GM23338 (cell line): Measurements from ENCODE around the gene PLD1. TPM values are rescaled to one million over a fixed set of nuclear protein-coding genes. Genes with fewer than 3 reads are reported as not detected.

ENCODE experiments used
- ATAC-seq: fragments of 200-7000 bp; cut with Tn5 transposase; 3 replicates; pipeline ENCODE4 v1.9.1; 2020
- DNase-seq: peaks from one replicate; pipeline ENCODE4 v3.0.0-alpha.2; 2015; ENCODE audit warnings: low spot score
- H2AFZ ChIP-seq: fragments of 200-600 bp; sonication (generic); 2 replicates; pipeline ENCODE4 v1.8.0; 2016; ENCODE audit warnings: antibody characterized with exemption, mild to moderate bottlenecking, moderate library complexity
- H3F3A ChIP-seq: fragments of 200-600 bp; sonication (generic); replicated peaks from 2 replicates; pipeline ENCODE4 v1.8.0; 2017; ENCODE audit warnings: antibody characterized with exemption, mixed run types, low read depth
- H3K27ac ChIP-seq: fragments of 200-600 bp; sonication (generic); 2 replicates; pipeline ENCODE4 v1.6.1; 2016; ENCODE audit warnings: low read depth
- H3K27me3 ChIP-seq: fragments of 200-600 bp; sonication (generic); 2 replicates; pipeline ENCODE4 v1.8.0; 2016; ENCODE audit warnings: mild to moderate bottlenecking, mixed run types, moderate library complexity; ENCODE audit not compliant: insufficient read depth
- H3K36me3 ChIP-seq: fragments of 200-600 bp; sonication (generic); 2 replicates; pipeline ENCODE4 v1.8.0; 2016; ENCODE audit warnings: mild to moderate bottlenecking; ENCODE audit not compliant: insufficient read depth
- H3K4me1 ChIP-seq: fragments of 200-600 bp; sonication (generic); 2 replicates; pipeline ENCODE4 v1.8.0; 2016; ENCODE audit warnings: mild to moderate bottlenecking, moderate library complexity; ENCODE audit not compliant: insufficient read depth
- H3K4me2 ChIP-seq: fragments of 200-600 bp; sonication (generic); 2 replicates; pipeline ENCODE4 v1.7.1; 2017; ENCODE audit warnings: mixed run types
- H3K4me3 ChIP-seq: fragments of 200-600 bp; sonication (generic); 2 replicates; pipeline ENCODE4 v1.6.1; 2016; ENCODE audit warnings: mixed run types
- H3K79me2 ChIP-seq: fragments of 200-600 bp; sonication (generic); replicated peaks from 2 replicates; pipeline ENCODE4 v1.8.0; 2017; ENCODE audit warnings: mild to moderate bottlenecking; ENCODE audit not compliant: insufficient read depth
- H3K9me2 ChIP-seq: fragments of 200-600 bp; sonication (generic); 2 replicates; pipeline ENCODE4 v1.8.0; 2017; ENCODE audit not compliant: insufficient read depth
- H4K20me1 ChIP-seq: fragments of 200-600 bp; sonication (generic); replicated peaks from 2 replicates; pipeline ENCODE4 v1.8.0; 2017; ENCODE audit warnings: mild to moderate bottlenecking; ENCODE audit not compliant: insufficient read depth
- H3K27ac Mint-ChIP-seq: 2 replicates; pipeline ENCODE4 v1.8.0; 2020; ENCODE audit warnings: inconsistent platforms, mild to moderate bottlenecking, moderate library complexity, mixed read lengths
- H3K27me3 Mint-ChIP-seq: 3 replicates; pipeline ENCODE4 v1.8.0; 2022; ENCODE audit warnings: low read depth, mild to moderate bottlenecking, moderate library complexity, mixed read lengths, inconsistent platforms; ENCODE audit not compliant: insufficient read depth, poor library complexity
- H3K36me3 Mint-ChIP-seq: 3 replicates; pipeline ENCODE4 v1.8.0; 2021; ENCODE audit warnings: low read depth, mild to moderate bottlenecking, inconsistent platforms, moderate library complexity, mixed read lengths
- H3K4me1 Mint-ChIP-seq: 3 replicates; pipeline ENCODE4 v1.8.0; 2020; ENCODE audit warnings: mild to moderate bottlenecking, inconsistent platforms, mixed read lengths
- H3K4me3 Mint-ChIP-seq: 3 replicates; pipeline ENCODE4 v1.8.0; 2021; ENCODE audit warnings: moderate library complexity, mild to moderate bottlenecking, inconsistent platforms, mixed read lengths
- H3K9me3 Mint-ChIP-seq: 3 replicates; pipeline ENCODE4 v1.8.0; 2020; ENCODE audit warnings: moderate library complexity, mild to moderate bottlenecking, inconsistent platforms, mixed read lengths
- CREB1 ChIP-seq: fragments of 250-450 bp; sonication (Bioruptor Pico); IDR thresholded peaks from 2 replicates; pipeline ENCODE4 v1.5.0; 2020; ENCODE audit warnings: low read depth, mild to moderate bottlenecking, moderate library complexity
- ETS1 ChIP-seq: IDR thresholded peaks from 2 replicates; pipeline ENCODE4 v1.6.1; 2016; ENCODE audit warnings: antibody characterized with exemption
- EZH2 ChIP-seq: fragments of 200-600 bp; sonication (generic); IDR thresholded peaks from one replicate; pipeline ENCODE4 v1.8.0; 2017; ENCODE audit warnings: antibody characterized with exemption, mild to moderate bottlenecking, low read depth; ENCODE audit not compliant: unreplicated experiment
- EZH2phosphoT487 ChIP-seq: fragments of 200-600 bp; sonication (generic); IDR thresholded peaks from one replicate; pipeline ENCODE4 v1.8.1; 2018; ENCODE audit warnings: antibody characterized with exemption; ENCODE audit not compliant: unreplicated experiment
- JUNB ChIP-seq: IDR thresholded peaks from one replicate; pipeline ENCODE4 v1.6.1; 2016; ENCODE audit warnings: antibody characterized with exemption; ENCODE audit not compliant: unreplicated experiment
- NANOG ChIP-seq: IDR thresholded peaks from 2 replicates; pipeline ENCODE4 v1.6.1; 2016; ENCODE audit warnings: antibody characterized with exemption, borderline replicate concordance
- POLR2AphosphoS5 ChIP-seq: IDR thresholded peaks from 2 replicates; pipeline ENCODE4 v1.6.1; 2016; ENCODE audit warnings: antibody characterized with exemption, low read depth
- STAT1 ChIP-seq: IDR thresholded peaks from one replicate; pipeline ENCODE4 v1.6.1; 2016; ENCODE audit warnings: antibody characterized with exemption; ENCODE audit not compliant: unreplicated experiment
- ZNF114 ChIP-seq: fragments of 250-450 bp; sonication (Bioruptor Pico); IDR thresholded peaks from 2 replicates; pipeline ENCODE4 v1.5.0; 2020; ENCODE audit warnings: mild to moderate bottlenecking, moderate library complexity
- ZNF331 ChIP-seq: fragments of 250-450 bp; sonication (Bioruptor Pico); IDR thresholded peaks from 2 replicates; pipeline ENCODE4 v1.5.0; 2020; ENCODE audit warnings: low read depth, mild to moderate bottlenecking, moderate library complexity
- polyA plus RNA-seq: library from polyadenylated mRNA; unstranded; fragments of >200 nt; fragmentation: Nextera tagmentation; extraction: Ambion mirVana; gene quantifications from 2 replicates; pipeline ENCODE4 v1.2.1, GENCODE V29; 2016
- total RNA-seq: library from RNA; depleted of rRNA; stranded (reverse); fragments of >200 nt; shearing (Covaris generic); gene quantifications from 2 replicates; pipeline ENCODE4 v1.2.3, GENCODE V29; 2014
- TF ChIP-seq, protein P1 (sequence below): IDR thresholded peaks from one replicate; pipeline ENCODE4 v1.6.1; 2018; ENCODE audit warnings: antibody characterized with exemption; ENCODE audit not compliant: unreplicated experiment
- TF ChIP-seq, protein P2 (sequence below), 2 experiments: fragments of 200-600 bp in 1 of 2; sonication (generic) in 1 of 2; conservative IDR thresholded peaks; 2 replicates each; pipeline versions ENCODE4 v1.5.1 to v1.6.1; 2016 to 2017; ENCODE audit warnings: antibody characterized with exemption in 2 of 2, low read depth in 2 of 2, mild to moderate bottlenecking in 2 of 2, moderate library complexity in 1 of 2

Gene PLD1
- total and polyA plus RNA-seq, 2 experiments from 2014 or later: 1.4 to 2.2 TPM

DNA sequence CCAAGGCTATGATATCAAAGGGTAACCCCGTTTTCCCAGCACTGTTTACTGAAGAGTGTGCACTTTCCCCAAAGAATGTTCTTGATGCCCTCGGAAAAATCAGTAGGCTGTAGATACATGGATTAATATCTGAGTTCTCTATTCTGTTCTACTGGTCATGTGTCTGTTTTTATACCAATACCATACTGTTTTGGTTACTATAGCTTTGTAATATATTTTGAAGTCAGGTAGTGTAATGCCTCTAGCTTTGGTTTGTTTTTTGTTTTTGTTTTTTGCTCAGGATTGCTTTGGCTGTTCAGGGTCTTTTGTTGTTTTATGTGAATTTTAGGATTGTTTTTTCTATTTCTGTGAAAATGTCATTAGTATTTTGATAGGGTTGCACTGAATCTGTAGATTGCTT, 95.1 kb downstream of the PLD1 start (continued):
- TF ChIP-seq, protein P1, sequence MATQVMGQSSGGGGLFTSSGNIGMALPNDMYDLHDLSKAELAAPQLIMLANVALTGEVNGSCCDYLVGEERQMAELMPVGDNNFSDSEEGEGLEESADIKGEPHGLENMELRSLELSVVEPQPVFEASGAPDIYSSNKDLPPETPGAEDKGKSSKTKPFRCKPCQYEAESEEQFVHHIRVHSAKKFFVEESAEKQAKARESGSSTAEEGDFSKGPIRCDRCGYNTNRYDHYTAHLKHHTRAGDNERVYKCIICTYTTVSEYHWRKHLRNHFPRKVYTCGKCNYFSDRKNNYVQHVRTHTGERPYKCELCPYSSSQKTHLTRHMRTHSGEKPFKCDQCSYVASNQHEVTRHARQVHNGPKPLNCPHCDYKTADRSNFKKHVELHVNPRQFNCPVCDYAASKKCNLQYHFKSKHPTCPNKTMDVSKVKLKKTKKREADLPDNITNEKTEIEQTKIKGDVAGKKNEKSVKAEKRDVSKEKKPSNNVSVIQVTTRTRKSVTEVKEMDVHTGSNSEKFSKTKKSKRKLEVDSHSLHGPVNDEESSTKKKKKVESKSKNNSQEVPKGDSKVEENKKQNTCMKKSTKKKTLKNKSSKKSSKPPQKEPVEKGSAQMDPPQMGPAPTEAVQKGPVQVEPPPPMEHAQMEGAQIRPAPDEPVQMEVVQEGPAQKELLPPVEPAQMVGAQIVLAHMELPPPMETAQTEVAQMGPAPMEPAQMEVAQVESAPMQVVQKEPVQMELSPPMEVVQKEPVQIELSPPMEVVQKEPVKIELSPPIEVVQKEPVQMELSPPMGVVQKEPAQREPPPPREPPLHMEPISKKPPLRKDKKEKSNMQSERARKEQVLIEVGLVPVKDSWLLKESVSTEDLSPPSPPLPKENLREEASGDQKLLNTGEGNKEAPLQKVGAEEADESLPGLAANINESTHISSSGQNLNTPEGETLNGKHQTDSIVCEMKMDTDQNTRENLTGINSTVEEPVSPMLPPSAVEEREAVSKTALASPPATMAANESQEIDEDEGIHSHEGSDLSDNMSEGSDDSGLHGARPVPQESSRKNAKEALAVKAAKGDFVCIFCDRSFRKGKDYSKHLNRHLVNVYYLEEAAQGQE: no peak
- TF ChIP-seq NANOG (no peak), EZH2 (no peak), CREB1 (CRISPR knock-in tag) (no peak), ZNF331 (CRISPR knock-in tag) (no peak), JUNB (no peak)

GRCh38 chr3:171712171-171712938, 97.9 kb downstream of the PLD1 start:
- peaks cover 18% of the 10 kb centered on the region for H3K9me3 Mint-ChIP-seq
- peaks cover 4% of the 10 kb centered on the region; the same call in 2 of the 3 replicates for H3K4me1 Mint-ChIP-seq
- ATAC-seq (no peak), DNase-seq (no peak)
- no peaks in the 10 kb centered on the region for H3K27me3 ChIP-seq
- no peaks in the 10 kb centered on the region for H3K79me2 ChIP-seq
- H3K4me3 ChIP-seq: no peak overlapping the region
- H3K36me3 Mint-ChIP-seq: peaks cover 5% of the 10 kb centered on the region; the same call in 2 of the 3 replicates
- H3K27ac Mint-ChIP-seq: no peak overlapping the region
- H3K4me3 Mint-ChIP-seq: no peak overlapping the region
- no peaks in the 10 kb centered on the region for H4K20me1 ChIP-seq
- H3K4me1 ChIP-seq: peaks cover 10% of the 10 kb centered on the region; the same call in 1 of the 2 replicates
- H3K36me3 ChIP-seq: no peaks in the 10 kb centered on the region
- no peak overlapping the region for H3K27ac ChIP-seq
- H3K4me2 ChIP-seq: no peak overlapping the region
- H3K27me3 Mint-ChIP-seq: no peaks in the 10 kb centered on the region
- no peak overlapping the region for H2AFZ ChIP-seq
- H3F3A ChIP-seq: no peaks in the 10 kb centered on the region
- H3K9me2 ChIP-seq: no peaks in the 10 kb centered on the region
- TF ChIP-seq CREB1 (CRISPR knock-in tag): no peak
- no peak for TF ChIP-seq JUNB
- no peak for TF ChIP-seq EZH2phosphoT487
- no peak for TF ChIP-seq ETS1
- TF ChIP-seq ZNF331 (CRISPR knock-in tag): no peak
- TF ChIP-seq ZNF114 (CRISPR knock-in tag): no peak
- no peak for TF ChIP-seq NANOG
- TF ChIP-seq, protein P2, sequence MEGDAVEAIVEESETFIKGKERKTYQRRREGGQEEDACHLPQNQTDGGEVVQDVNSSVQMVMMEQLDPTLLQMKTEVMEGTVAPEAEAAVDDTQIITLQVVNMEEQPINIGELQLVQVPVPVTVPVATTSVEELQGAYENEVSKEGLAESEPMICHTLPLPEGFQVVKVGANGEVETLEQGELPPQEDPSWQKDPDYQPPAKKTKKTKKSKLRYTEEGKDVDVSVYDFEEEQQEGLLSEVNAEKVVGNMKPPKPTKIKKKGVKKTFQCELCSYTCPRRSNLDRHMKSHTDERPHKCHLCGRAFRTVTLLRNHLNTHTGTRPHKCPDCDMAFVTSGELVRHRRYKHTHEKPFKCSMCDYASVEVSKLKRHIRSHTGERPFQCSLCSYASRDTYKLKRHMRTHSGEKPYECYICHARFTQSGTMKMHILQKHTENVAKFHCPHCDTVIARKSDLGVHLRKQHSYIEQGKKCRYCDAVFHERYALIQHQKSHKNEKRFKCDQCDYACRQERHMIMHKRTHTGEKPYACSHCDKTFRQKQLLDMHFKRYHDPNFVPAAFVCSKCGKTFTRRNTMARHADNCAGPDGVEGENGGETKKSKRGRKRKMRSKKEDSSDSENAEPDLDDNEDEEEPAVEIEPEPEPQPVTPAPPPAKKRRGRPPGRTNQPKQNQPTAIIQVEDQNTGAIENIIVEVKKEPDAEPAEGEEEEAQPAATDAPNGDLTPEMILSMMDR (conservative IDR thresholded peaks at IDR 0.05; ENCODE audit: low read depth in 2 of 2): no peak
- TF ChIP-seq POLR2AphosphoS5: no peak
- TF ChIP-seq, protein P1: no peak
- no peak for TF ChIP-seq EZH2
- TF ChIP-seq STAT1: no peak
